Kidney (tissue), 14 donors: Measurements from ENCODE around the gene TSHR. TPM values are rescaled to one million over a fixed set of nuclear protein-coding genes. Genes with fewer than 3 reads are reported as not detected.

Experiments
- DNase-seq, 5 donors: peaks; one replicate each; pipeline ENCODE4 v3.0.0-alpha.2; 2013 to 2020
- FAIRE-seq: peaks from 2 replicates; lab custom pipeline; 2012; peaks lifted over from hg19 to GRCh38; lab: Jason Lieb, UNC
- H3K27ac ChIP-seq, 2 donors: one replicate each; pipeline ENCODE4 v1.7.0; 2013; ENCODE audit warnings: low read depth in 2 of 2, low read length in 2 of 2, inconsistent platforms in 1 of 2
- H3K27me3 ChIP-seq: one replicate; pipeline ENCODE4 v1.7.1; 2013; ENCODE audit warnings: low read length, inconsistent platforms; ENCODE audit not compliant: control insufficient read depth, insufficient read depth
- H3K36me3 ChIP-seq, 3 donors: one replicate each; pipeline versions ENCODE4 v1.7.0 to v1.7.1; 2013; ENCODE audit warnings: low read length in 3 of 3, control low read depth in 1 of 3, inconsistent platforms in 1 of 3; ENCODE audit not compliant: insufficient read depth in 3 of 3, control insufficient read depth in 2 of 3
- H3K4me1 ChIP-seq, 3 donors: one replicate each; pipeline versions ENCODE4 v1.7.0 to v1.7.1; 2013; ENCODE audit warnings: low read length in 3 of 3, inconsistent platforms in 1 of 3, low read depth in 1 of 3; ENCODE audit not compliant: control insufficient read depth in 2 of 3, insufficient read depth in 2 of 3
- H3K4me3 ChIP-seq, 3 donors: one replicate each; pipeline versions ENCODE4 v1.7.0 to v1.8.1; 2013; ENCODE audit warnings: low read length in 3 of 3, control low read depth in 1 of 3, inconsistent platforms in 1 of 3
- H3K9ac ChIP-seq, 3 donors: one replicate each; pipeline versions ENCODE4 v1.7.0 to v1.7.1; 2013; ENCODE audit warnings: low read length in 3 of 3, control low read depth in 1 of 3, inconsistent platforms in 1 of 3
- H3K9me3 ChIP-seq, 3 donors: one replicate each; pipeline versions ENCODE4 v1.7.0 to v1.7.1; 2013; ENCODE audit warnings: low read length in 3 of 3, control low read depth in 1 of 3, inconsistent platforms in 1 of 3; ENCODE audit not compliant: control insufficient read depth in 2 of 3, insufficient read depth in 1 of 3
- CTCF ChIP-seq: IDR thresholded peaks from 3 replicates; pipeline ENCODE4 v1.5.1; 2012; ENCODE audit warnings: mild to moderate bottlenecking, moderate library complexity, borderline replicate concordance; ENCODE audit not compliant: insufficient read depth; ENCODE audit errors: extremely low read depth
- intact Hi-C: fragments of 100-400 bp; cut with DNase I; formaldehyde crosslinking; loops from one replicate; pipeline ENCODE4 v1.11.1; 2022
- polyA plus RNA-seq: library from polyadenylated mRNA; stranded (reverse); fragments of 350-450 nt; fragmentation: Illumina TruSeq; extraction: RNeasy Lipid Tissue Mini Kit (QIAGEN cat#74804); gene quantifications from one replicate; pipeline ENCODE4 v1.2.3, GENCODE V29; 2014; ENCODE audit warnings: low read depth, low replicate concordance; ENCODE audit not compliant: insufficient read depth
- total RNA-seq: library from RNA; stranded (reverse); fragmentation: NEBNext Ultra II Directional; extraction: Animal tissue kit (Norgen Biotek cat#: 25700); gene quantifications from one replicate; pipeline ENCODE4 v1.2.1, GENCODE V29; 2021
- donor health status: control.
- donor health status: control.
- donor health status: control.
- donor health status: control.
- donor health status: control.
- donor health status: DM: yes; HTN: yes; CAD: no.
- donor health status: Normal renal cell carcinoma (clear cell type).

The TSHR gene
- total and polyA plus RNA-seq, 2 donors from 2014 or later = 0.98 TPM; not detected in 1

DNA sequence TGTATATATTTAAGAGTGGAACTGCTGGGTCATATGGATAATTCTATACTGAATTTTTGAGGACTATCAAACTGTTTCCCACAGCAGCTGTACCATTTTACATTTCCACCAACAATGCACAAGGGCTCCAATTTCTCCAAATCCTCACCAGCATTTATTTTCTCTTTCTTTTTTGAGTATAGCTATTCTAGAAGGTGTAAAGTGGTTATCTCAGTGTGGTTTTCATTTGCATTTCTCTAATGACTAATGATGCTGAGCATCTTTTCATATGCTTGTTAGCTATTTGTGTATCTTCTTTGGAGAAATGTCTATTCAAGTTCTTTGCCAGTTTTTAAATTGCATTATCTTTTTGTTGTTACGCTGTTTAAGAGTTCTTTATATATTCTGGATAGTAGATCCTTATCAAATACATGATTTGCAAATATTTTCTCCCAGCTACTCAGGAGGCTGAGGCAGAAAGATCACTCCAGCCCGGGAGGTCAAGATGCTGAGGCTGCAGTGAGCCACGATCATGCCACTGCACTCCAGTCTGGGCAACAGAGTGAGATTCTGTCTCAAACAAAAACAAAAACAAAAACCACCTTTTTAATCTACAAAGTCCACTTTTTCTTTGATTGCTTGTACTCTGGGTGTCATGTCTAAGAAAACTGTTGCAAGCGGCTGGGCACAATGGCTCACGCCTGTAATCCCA, 232.6 kb downstream of the TSHR start:
- Histone ChIP-seq H3K4me3 (no peak overlapping the region), H3K9ac (no peak overlapping the region), H3K4me1 (no peaks in the 10 kb centered on the region), H3K36me3 (peaks cover 0 to 22% (median 13%) of the 10 kb centered on the region in 3 donors), H3K9me3 (no peaks in the 10 kb centered on the region), H3K27ac (no peak overlapping the region), H3K27me3 (no peaks in the 10 kb centered on the region)
- intact Hi-C loops = no loop called here
- FAIRE-seq = no peak
- DNase-seq = no peak
- no peak for TF ChIP-seq CTCF

DNA sequence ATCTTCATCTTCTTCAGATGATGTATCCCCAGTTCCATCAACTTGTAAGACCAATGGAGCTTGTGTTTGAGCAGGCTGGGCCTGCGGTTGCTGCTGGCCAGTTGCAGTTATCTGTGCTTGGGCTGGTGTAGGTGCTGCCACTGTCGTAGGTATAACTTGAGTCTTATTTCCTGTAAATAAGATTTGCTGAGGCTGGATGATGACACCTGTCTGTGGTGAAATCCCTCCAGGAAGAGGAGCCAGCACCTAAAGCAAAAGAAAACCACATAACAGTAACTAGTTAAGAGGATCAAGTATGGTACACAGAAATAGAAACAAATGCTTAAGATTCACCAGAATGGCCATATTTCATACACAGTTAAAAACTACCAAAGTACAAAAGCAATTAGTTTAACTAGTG, 237.2 kb downstream of the TSHR start:
- Histone ChIP-seq H3K36me3 (peaks cover 4 to 25% (median 14%) of the 10 kb centered on the region in 3 donors), H3K27ac (no peak overlapping the region), H3K4me3 (no peak overlapping the region), H3K4me1 (no peaks in the 10 kb centered on the region), H3K9me3 (no peaks in the 10 kb centered on the region), H3K27me3 (no peaks in the 10 kb centered on the region), H3K9ac (no peak overlapping the region)
- TF ChIP-seq CTCF = no peak
- DNase-seq (no peak), FAIRE-seq (no peak)
- intact Hi-C loops = no loop called here

GRCh38 chr14:81193924-81194633, 238.7 kb downstream of the TSHR start:
- no peak overlapping the region for H3K27ac ChIP-seq
- DNase-seq = no peak
- H3K9me3 ChIP-seq = no peaks in the 10 kb centered on the region
- intact Hi-C loops = no loop called here
- H3K4me3 ChIP-seq = no peak overlapping the region
- no peaks in the 10 kb centered on the region for H3K4me1 ChIP-seq
- peaks cover 4 to 25% (median 14%) of the 10 kb centered on the region in 3 donors for H3K36me3 ChIP-seq
- no peaks in the 10 kb centered on the region for H3K27me3 ChIP-seq
- FAIRE-seq = no peak
- TF ChIP-seq CTCF = no peak
- H3K9ac ChIP-seq = no peak overlapping the region

Other genes starting within 250 kb of the TSHR start
- 9.0 TPM for gene CEP128, start 13.9 kb upstream of the TSHR start, total RNA-seq
- 0.43 TPM for gene CEP128, start 13.9 kb upstream of the TSHR start, polyA plus RNA-seq